PC-3 (cell line): ENCODE data around the gene MPG.

Source experiments
- CTCF ChIP-seq: fragments of 300-600 bp; sonication (generic); conservative IDR thresholded peaks from 2 replicates; pipeline ENCODE4 v1.5.1; 2017; ENCODE audit warnings: antibody characterized with exemption, low read depth, mild to moderate bottlenecking, low read length
- EZH2 ChIP-seq: fragments of 300-600 bp; sonication (generic); IDR thresholded peaks from one replicate; pipeline ENCODE4 v1.6.1; 2017; ENCODE audit warnings: antibody characterized with exemption, mild to moderate bottlenecking, low read length; ENCODE audit not compliant: unreplicated experiment
- EZH2phosphoT487 ChIP-seq: fragments of 300-600 bp; sonication (generic); IDR thresholded peaks from 2 replicates; pipeline ENCODE4 v1.6.1; 2018; ENCODE audit warnings: mild to moderate bottlenecking, antibody characterized with exemption, low read length, borderline replicate concordance

- TF ChIP-seq CTCF (no peak), EZH2 (no peak), EZH2phosphoT487 (no peak)
Observed at GRCh38 chr16:45454-45853, 32.6 kb upstream of the MPG start.
